GM12892 (cell line): ENCODE data around the gene ADGRA3.

Experiments used
- POLR2A ChIP-seq: IDR thresholded peaks from 2 replicates; pipeline ENCODE4 v1.6.1; 2011; ENCODE audit warnings: low read depth, low read length, control low read depth
- TAF1 ChIP-seq: IDR thresholded peaks from 2 replicates; pipeline ENCODE4 v1.6.1; 2011; ENCODE audit warnings: low read depth, mild to moderate bottlenecking, control low read depth, low read length, borderline replicate concordance

DNA sequence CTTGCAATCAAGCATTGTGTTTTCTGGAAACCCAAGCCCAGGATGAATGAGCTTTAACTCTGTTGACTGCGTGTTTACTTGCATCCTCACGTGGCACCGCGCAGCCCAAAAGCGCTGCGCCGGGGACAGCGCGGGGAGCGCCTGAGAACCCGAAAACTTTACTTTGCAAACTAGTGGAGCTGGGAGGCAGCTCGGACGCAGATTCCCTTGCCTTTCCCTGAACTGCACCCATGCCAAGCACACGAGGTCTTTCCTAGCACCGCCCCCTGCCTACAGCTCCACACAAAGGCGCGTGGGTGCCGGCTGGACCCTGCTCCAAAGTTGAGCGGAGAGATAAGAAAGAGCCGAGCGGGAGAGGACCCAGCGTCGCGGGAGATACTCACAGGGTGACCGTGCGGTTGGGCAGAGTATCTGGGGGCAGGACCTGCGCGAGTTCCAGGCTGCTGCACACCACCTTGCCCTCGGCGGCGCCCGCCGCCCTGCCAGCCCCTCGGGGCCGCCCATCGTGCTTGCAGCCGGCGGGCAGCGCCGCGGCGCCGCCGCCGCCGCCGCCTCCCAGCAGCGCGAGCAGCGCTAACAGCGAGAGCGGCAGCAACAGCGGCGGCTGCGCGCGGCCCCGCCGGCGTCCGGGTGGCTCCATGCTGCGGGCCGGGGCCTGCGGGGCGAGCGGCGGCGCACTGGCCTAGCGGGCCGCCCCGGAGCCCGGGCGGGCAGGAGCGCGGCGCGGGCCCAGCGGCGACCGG lies 550 bp downstream of the ADGRA3 start:
- TF ChIP-seq POLR2A, result no peak
- no peak for TF ChIP-seq TAF1
